Measurements from ENCODE around the gene CDK10. TPM values are rescaled to one million over a fixed set of nuclear protein-coding genes. Genes with fewer than 3 reads are reported as not detected.

The CDK10 gene
- total and polyA plus RNA-seq, 8 donors = 33.7 to 253 (median 59.4) TPM

DNA sequence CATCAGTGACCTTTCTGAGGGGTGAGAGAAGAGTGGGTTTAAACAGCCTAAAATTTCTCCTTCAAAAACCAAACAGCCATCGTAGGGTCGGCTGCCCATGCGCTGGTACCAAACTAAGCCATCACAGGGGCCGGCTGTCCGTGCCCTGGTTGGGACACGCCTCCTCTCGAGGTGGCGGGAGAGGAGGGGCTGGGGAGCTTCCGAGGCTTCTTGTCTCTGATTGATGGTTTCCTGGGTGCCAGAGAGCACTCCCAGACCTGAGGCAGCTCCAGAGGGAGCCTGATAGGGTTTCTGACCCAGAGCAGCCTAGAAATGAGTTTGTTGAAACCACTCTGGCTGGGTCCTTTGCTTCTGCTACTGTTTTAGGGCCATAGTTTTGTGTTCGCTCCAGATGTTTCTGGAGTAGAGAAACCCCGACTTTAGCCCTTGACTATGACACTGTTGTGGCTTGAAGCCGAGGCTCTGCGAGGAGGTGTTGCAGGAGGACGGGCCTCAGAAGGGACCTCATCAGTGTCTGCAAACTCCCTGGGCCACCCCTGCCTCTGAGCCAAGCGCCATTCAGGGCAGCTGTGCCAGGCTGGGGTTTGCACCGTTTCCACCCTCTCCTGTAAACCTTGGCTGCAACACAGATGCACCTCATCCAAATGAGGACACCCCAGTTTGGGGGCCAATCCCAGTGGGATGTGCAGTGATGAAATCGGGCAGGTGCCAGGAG, 41.1 kb downstream of the CDK10 start:
- TF ChIP-seq, protein P1, sequence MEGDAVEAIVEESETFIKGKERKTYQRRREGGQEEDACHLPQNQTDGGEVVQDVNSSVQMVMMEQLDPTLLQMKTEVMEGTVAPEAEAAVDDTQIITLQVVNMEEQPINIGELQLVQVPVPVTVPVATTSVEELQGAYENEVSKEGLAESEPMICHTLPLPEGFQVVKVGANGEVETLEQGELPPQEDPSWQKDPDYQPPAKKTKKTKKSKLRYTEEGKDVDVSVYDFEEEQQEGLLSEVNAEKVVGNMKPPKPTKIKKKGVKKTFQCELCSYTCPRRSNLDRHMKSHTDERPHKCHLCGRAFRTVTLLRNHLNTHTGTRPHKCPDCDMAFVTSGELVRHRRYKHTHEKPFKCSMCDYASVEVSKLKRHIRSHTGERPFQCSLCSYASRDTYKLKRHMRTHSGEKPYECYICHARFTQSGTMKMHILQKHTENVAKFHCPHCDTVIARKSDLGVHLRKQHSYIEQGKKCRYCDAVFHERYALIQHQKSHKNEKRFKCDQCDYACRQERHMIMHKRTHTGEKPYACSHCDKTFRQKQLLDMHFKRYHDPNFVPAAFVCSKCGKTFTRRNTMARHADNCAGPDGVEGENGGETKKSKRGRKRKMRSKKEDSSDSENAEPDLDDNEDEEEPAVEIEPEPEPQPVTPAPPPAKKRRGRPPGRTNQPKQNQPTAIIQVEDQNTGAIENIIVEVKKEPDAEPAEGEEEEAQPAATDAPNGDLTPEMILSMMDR (IDR thresholded peaks at IDR 0.05) = no peak
- H3K27ac ChIP-seq = no peak overlapping the region
- intact Hi-C loops (cut with DNase I) = no loop called here
- H3K4me3 ChIP-seq = no peak overlapping the region
- ATAC-seq (no peak), DNase-seq (no peak), FAIRE-seq (no peak)
- 86 to 88% methylated on average over 17 of the region's 17 CpGs for WGBS, 2 donors
- H3K4me1 ChIP-seq = peaks cover 2 to 7% (median 3%) of the 10 kb centered on the region in 3 donors
- peaks cover 3 to 34% (median 18%) of the 10 kb centered on the region in 3 donors for H3K36me3 ChIP-seq
- H3K27me3 ChIP-seq = no peaks in the 10 kb centered on the region
- H3K9me3 ChIP-seq = no peaks in the 10 kb centered on the region

DNA sequence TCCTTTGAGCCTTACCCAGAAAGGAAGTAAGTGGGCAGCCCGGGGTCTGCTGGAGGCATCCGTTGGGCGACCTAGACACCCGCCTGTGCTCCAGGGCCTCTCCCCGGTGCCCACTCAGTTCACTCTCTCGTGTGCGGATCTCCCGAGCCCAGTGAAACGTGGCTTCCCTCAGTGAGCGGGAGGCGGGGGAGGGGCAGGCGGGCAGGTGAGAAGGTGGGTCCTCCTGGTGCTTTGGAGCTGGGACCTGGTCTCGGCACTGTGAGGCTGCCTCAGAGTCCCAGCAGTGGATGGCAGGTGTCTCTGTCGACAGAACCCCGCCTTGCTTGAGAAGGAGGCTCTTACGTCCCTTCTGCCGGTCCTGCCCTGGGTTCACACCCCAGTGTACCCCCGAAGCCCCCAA, 42.8 kb downstream of the CDK10 start:
- WGBS, 2 donors = 91 to 95% methylated on average over 17 to 18 of the region's 18 CpGs
- H3K36me3 ChIP-seq = peaks cover 3 to 38% (median 30%) of the 10 kb centered on the region in 3 donors
- TF ChIP-seq, protein P1 (IDR thresholded peaks at IDR 0.05) = no peak
- FAIRE-seq = no peak
- no peak overlapping the region for H3K4me3 ChIP-seq
- no peaks in the 10 kb centered on the region for H3K4me1 ChIP-seq
- intact Hi-C loops (cut with DNase I) = no loop called here
- H3K27me3 ChIP-seq = no peaks in the 10 kb centered on the region
- H3K27ac ChIP-seq = no peak overlapping the region
- no peak for ATAC-seq
- no peaks in the 10 kb centered on the region for H3K9me3 ChIP-seq
- DNase-seq = no peak

DNA sequence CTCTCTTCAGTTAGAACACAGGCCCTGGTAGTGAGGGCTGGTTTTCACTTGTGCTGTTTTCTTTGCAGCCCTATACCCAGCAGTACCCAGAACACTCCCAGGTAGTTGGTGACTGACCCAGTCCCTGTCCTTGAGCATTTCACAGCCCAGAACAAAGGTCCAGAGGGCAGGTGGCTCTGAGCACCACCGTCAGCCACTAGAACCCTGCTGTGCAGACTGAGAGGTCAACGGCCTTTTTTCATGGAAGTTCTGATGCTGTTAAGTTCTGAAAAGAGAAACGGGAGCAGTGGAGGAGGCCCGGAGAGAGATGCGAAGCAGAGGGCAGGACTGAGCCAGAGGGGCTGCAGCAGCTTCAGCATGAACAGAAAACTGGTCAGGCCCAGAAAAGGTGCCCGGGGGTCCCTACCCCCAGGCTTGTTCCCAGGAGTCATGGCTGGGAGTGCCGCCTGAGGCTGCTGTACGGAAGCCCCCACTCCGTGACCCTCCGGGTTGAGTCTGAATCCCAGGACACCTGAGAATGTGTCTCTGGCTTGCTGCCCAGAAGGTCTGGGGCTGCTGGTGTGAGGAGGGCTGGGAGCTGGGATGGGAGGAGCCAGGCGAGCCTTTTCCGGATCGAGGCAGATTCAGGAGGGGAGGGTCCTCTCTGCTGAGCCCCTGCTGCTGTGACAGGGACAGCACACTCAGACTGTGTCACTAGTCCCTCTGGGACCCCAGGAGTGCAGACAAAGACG, 43.5 kb downstream of the CDK10 start:
- TF ChIP-seq, protein P1 (IDR thresholded peaks at IDR 0.05) = no peak
- WGBS, 2 donors = 80 to 84% methylated on average over 14 of the region's 14 CpGs
- DNase-seq (no peak), ATAC-seq (no peak), FAIRE-seq (no peak)
- Histone ChIP-seq H3K27me3 (no peaks in the 10 kb centered on the region), H3K4me1 (no peaks in the 10 kb centered on the region), H3K27ac (no peak overlapping the region), H3K4me3 (no peak overlapping the region), H3K9me3 (no peaks in the 10 kb centered on the region), H3K36me3 (peaks cover 3 to 46% (median 30%) of the 10 kb centered on the region in 3 donors)
- intact Hi-C loops (cut with DNase I) = no loop called here

- TF ChIP-seq, protein P1 (IDR thresholded peaks at IDR 0.05) = no peak
- H3K4me3 ChIP-seq = no peak overlapping the region
- no peak for ATAC-seq
- H3K27me3 ChIP-seq = no peaks in the 10 kb centered on the region
- no peak overlapping the region for H3K27ac ChIP-seq
- intact Hi-C loops (cut with DNase I) = no loop called here
- H3K4me1 ChIP-seq = no peaks in the 10 kb centered on the region
- peaks cover 3 to 52% (median 30%) of the 10 kb centered on the region in 3 donors for H3K36me3 ChIP-seq
- FAIRE-seq = no peak
- no peaks in the 10 kb centered on the region for H3K9me3 ChIP-seq
- no peak for DNase-seq
- WGBS, 2 donors = 88 to 90% methylated on average over 21 of the region's 22 CpGs
Observed at GRCh38 chr16:89730610-89731234, 44.2 kb downstream of the CDK10 start.
